Neutrophil (primary cell): ENCODE data around the gene REL.
A peak's percentile ranks its signal among the peaks of the same experiment; 100 is the strongest.

Source experiments
- H3K27ac ChIP-seq: fragments of 200-600 bp; sonication (generic); 2 replicates; pipeline ENCODE4 v1.5.1; 2016; ENCODE audit warnings: mild to moderate bottlenecking, moderate library complexity
- H3K27me3 ChIP-seq: fragments of 200-600 bp; sonication (generic); 2 replicates; pipeline ENCODE4 v1.6.0; 2016; ENCODE audit warnings: mild to moderate bottlenecking
- H3K36me3 ChIP-seq: fragments of 200-600 bp; sonication (generic); 2 replicates; pipeline ENCODE4 v1.5.1; 2017
- H3K4me1 ChIP-seq, 2 experiments: fragments of 200-600 bp in 1 of 2; sonication (generic) in 1 of 2; 1 replicate in 1 of 2; 2 replicates in 1 of 2; pipeline versions ENCODE4 v1.5.1 to v1.6.1; 2013 to 2016; ENCODE audit warnings: low read depth in 1 of 2, low read length in 1 of 2, mild to moderate bottlenecking in 1 of 2, moderate library complexity in 1 of 2; ENCODE audit not compliant: control insufficient read depth in 1 of 2, insufficient read depth in 1 of 2
- H3K4me3 ChIP-seq, 2 experiments: fragments of 200-600 bp in 1 of 2; sonication (generic) in 1 of 2; 1 replicate in 1 of 2; 2 replicates in 1 of 2; pipeline ENCODE4 v1.5.1; 2013 to 2016; ENCODE audit warnings: low read depth in 1 of 2, low read length in 1 of 2, mild to moderate bottlenecking in 1 of 2, moderate library complexity in 1 of 2
- H3K9me3 ChIP-seq: fragments of 200-600 bp; sonication (generic); 2 replicates; pipeline ENCODE4 v1.5.1; 2016
- CTCF ChIP-seq: fragments of 200-600 bp; sonication (generic); IDR thresholded peaks from 2 replicates; pipeline ENCODE4 v1.5.1; 2016; ENCODE audit warnings: antibody characterized with exemption

REL gene

GRCh38 chr2:60844105-60844504, 37.3 kb upstream of the REL start:
- H3K9me3 ChIP-seq: no peaks in the 10 kb centered on the region
- H3K27ac ChIP-seq: no peak overlapping the region
- no peaks in the 10 kb centered on the region for H3K27me3 ChIP-seq
- H3K4me3 ChIP-seq: no peak overlapping the region
- no peak for TF ChIP-seq CTCF
- no peaks in the 10 kb centered on the region for H3K4me1 ChIP-seq
- no peaks in the 10 kb centered on the region for H3K36me3 ChIP-seq

DNA sequence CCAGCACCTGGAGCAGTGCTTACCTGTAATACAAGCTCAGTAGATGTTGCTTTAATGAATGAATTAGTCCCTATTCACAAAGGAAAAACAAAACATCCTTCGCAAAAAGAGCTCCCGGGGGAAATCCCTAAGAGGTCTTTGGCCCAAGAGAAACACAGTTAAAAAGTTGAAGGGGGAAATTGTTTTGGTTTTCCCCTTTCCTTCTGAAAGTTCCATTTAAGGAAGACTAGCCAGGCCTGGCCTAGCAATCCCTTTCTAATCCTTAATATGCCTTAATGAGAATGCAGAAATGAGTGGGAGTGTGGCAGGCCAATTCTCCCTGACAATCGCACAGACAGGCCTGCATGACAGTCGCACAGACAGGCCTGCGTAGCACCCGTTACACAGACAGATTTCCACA, 33.5 kb upstream of the REL start:
- H3K9me3 ChIP-seq: no peaks in the 10 kb centered on the region
- peaks cover 6% of the 10 kb centered on the region in 2 experiments for H3K4me1 ChIP-seq
- no peaks in the 10 kb centered on the region for H3K27me3 ChIP-seq
- no peak overlapping the region for H3K27ac ChIP-seq
- no peak for TF ChIP-seq CTCF
- no peaks in the 10 kb centered on the region for H3K36me3 ChIP-seq
- H3K4me3 ChIP-seq: no peak overlapping the region

- Histone ChIP-seq H3K36me3 (no peaks in the 10 kb centered on the region), H3K9me3 (no peaks in the 10 kb centered on the region), H3K27me3 (no peaks in the 10 kb centered on the region), H3K4me1 (peaks cover 6% of the 10 kb centered on the region in 2 experiments), H3K4me3 (no peak overlapping the region), H3K27ac (no peak overlapping the region)
- TF ChIP-seq CTCF: no peak
Measured at GRCh38 chr2:60849187-60849586, 32.2 kb upstream of the REL start.

- no peaks in the 10 kb centered on the region for H3K36me3 ChIP-seq
- H3K9me3 ChIP-seq: no peaks in the 10 kb centered on the region
- H3K4me3 ChIP-seq: no peak overlapping the region
- H3K4me1 ChIP-seq: peaks cover 6% of the 10 kb centered on the region in 2 experiments
- no peak for TF ChIP-seq CTCF
- no peaks in the 10 kb centered on the region for H3K27me3 ChIP-seq
- peak overlapping the region; percentile 21 for H3K27ac ChIP-seq
Measured at GRCh38 chr2:60852282-60852860, 29.0 kb upstream of the REL start.

DNA sequence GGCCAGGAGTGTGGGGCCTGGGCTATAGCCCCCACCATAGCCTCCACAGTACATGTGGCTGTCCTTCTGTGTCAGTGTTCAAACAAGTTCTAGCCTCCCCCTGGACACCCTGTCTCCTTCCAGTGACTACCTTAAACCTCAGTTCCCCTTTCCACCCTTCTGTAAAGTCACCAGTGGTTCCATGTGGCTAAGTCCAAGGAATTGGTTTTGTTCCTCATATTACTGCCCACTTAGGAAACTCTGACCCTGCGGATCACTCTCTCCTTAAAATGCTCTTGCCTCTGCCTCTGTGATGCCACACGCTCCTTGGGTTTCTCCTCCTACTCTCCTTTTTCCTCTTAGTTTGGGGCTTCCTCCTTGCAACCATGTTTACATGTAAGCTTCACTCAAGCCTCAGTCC, 27.8 kb upstream of the REL start:
- H3K9me3 ChIP-seq: no peaks in the 10 kb centered on the region
- H3K27ac ChIP-seq: no peak overlapping the region
- TF ChIP-seq CTCF: no peak
- H3K4me3 ChIP-seq: no peak overlapping the region
- no peaks in the 10 kb centered on the region for H3K27me3 ChIP-seq
- peaks cover 6% of the 10 kb centered on the region in 2 experiments for H3K4me1 ChIP-seq
- no peaks in the 10 kb centered on the region for H3K36me3 ChIP-seq
